SK-N-SH (cell line): ENCODE results near the gene MYO18A.

Experiments used
- CTCF ChIP-seq: fragments of 200-600 bp; sonication (generic); IDR thresholded peaks from 2 replicates; pipeline ENCODE4 v1.6.1; 2017; ENCODE audit warnings: antibody characterized with exemption, mild to moderate bottlenecking, moderate library complexity
- EP300 ChIP-seq, 2 experiments: IDR thresholded peaks; 2 replicates each; pipeline versions ENCODE4 v1.4.0 to v1.6.1; 2012; ENCODE audit warnings: borderline replicate concordance in 1 of 2, low read depth in 1 of 2, low read length in 1 of 2
- FOXM1 ChIP-seq: IDR thresholded peaks from 2 replicates; pipeline ENCODE4 v1.4.0; 2012; ENCODE audit warnings: low read depth, mild to moderate bottlenecking
- MAX ChIP-seq: IDR thresholded peaks from 2 replicates; pipeline ENCODE4 v1.4.0; 2012; ENCODE audit warnings: low read depth
- POLR2AphosphoS5 ChIP-seq: IDR thresholded peaks from 2 replicates; pipeline ENCODE4 v1.6.1; 2012; ENCODE audit warnings: low read depth, low read length
- RAD21 ChIP-seq: IDR thresholded peaks from 2 replicates; pipeline ENCODE4 v1.6.1; 2012; ENCODE audit warnings: mild to moderate bottlenecking, low read length
- REST ChIP-seq: IDR thresholded peaks from 2 replicates; pipeline ENCODE4 v1.6.1; 2012; ENCODE audit warnings: mild to moderate bottlenecking, low read depth, low read length, moderate library complexity
- SMC3 ChIP-seq: IDR thresholded peaks from 2 replicates; pipeline ENCODE4 v1.6.1; 2012; ENCODE audit warnings: low read depth, low read length, improper control_type of control experiment
- USF2 ChIP-seq: fragments of 150-350 bp; IDR thresholded peaks from 2 replicates; pipeline ENCODE4 v1.6.1; 2017; ENCODE audit warnings: antibody characterized with exemption, low read length, low read depth, borderline replicate concordance

- TF ChIP-seq EP300 (IDR thresholded peaks at IDR 0.05; ENCODE audit: borderline replicate concordance in 1 of 2, low read depth in 1 of 2, low read length in 1 of 2) = no peak
- TF ChIP-seq CTCF = no peak
- no peak for TF ChIP-seq POLR2AphosphoS5
- TF ChIP-seq MAX = no peak
- no peak for TF ChIP-seq USF2
- TF ChIP-seq FOXM1 = no peak
- TF ChIP-seq REST = no peak
- no peak for TF ChIP-seq RAD21
- TF ChIP-seq SMC3 = no peak
These were observed 10.2 kb downstream of the MYO18A start for GRCh38 chr17:29169806-29170591.
